HEK293 (cell line): Measurements from ENCODE around the gene LRRC26.
"Not testable (repeated sequence)": the region's sequence is repeated elsewhere in the genome, so short reads cannot be mapped to it uniquely, and the experiment has no call there.

Experiments used
- CTCF ChIA-PET: fragments of 350-600 bp; formaldehyde crosslinking; extraction: SDS; loops from one replicate; lab custom pipeline; 2021; ENCODE audit warnings: antibody characterized with exemption; lab: Yijun Ruan, JAX
- POLR2A ChIA-PET: fragments of 300-600 bp; formaldehyde crosslinking; extraction: SDS; loops from one replicate; lab custom pipeline; 2020; ENCODE audit warnings: antibody characterized with exemption, inconsistent platforms; lab: Yijun Ruan, JAX
- H3K27ac ChIP-seq: fragments of 200-500 bp; sonication (Bioruptor generic); 2 replicates; pipeline ENCODE4 v1.5.1; 2014; ENCODE audit warnings: low read depth, low read length, control low read depth, inconsistent platforms; ENCODE audit errors: extremely low read depth
- H3K36me3 ChIP-seq, 2 experiments: fragments of 200-500 bp in 1 of 2; sonication (Bioruptor generic) in 1 of 2; 1 replicate in 1 of 2; 2 replicates in 1 of 2; pipeline ENCODE4 v1.5.1; 2014 to 2017; ENCODE audit warnings: inconsistent platforms in 2 of 2, low read length in 2 of 2; ENCODE audit not compliant: control insufficient read depth in 2 of 2, insufficient read depth in 1 of 2
- H3K4me1 ChIP-seq: fragments of 200-500 bp; sonication (Bioruptor generic); 2 replicates; pipeline ENCODE4 v1.5.1; 2014; ENCODE audit warnings: mild to moderate bottlenecking, low read length, inconsistent platforms; ENCODE audit not compliant: control insufficient read depth, insufficient read depth
- H3K4me3 ChIP-seq: 2 replicates; pipeline ENCODE4 v1.5.1; 2011; ENCODE audit warnings: low read depth, mild to moderate bottlenecking, control low read depth, low read length, moderate library complexity
- H3K9me3 ChIP-seq: fragments of 200-500 bp; sonication (Bioruptor generic); 2 replicates; pipeline ENCODE4 v1.5.1; 2014; ENCODE audit warnings: low read depth, low read length, inconsistent platforms; ENCODE audit not compliant: control insufficient read depth, insufficient read depth
- ELK4 ChIP-seq: IDR thresholded peaks from 2 replicates; pipeline ENCODE4 v1.6.1; 2011; ENCODE audit warnings: mild to moderate bottlenecking, low read depth, low read length, borderline replicate concordance
- GLIS1 ChIP-seq: fragments of 450-650 bp; formaldehyde crosslinking; IDR thresholded peaks from 2 replicates; pipeline ENCODE4 v1.5.1; 2016; ENCODE audit warnings: missing biosample characterization, missing genetic modification characterization
- GLIS2 ChIP-seq: fragments of 450-650 bp; formaldehyde crosslinking; IDR thresholded peaks from 2 replicates; pipeline ENCODE4 v1.5.1; 2016; ENCODE audit warnings: missing biosample characterization, missing genetic modification characterization
- KLF1 ChIP-seq: fragments of 450-650 bp; formaldehyde crosslinking; IDR thresholded peaks from 2 replicates; pipeline ENCODE4 v1.5.1; 2016; ENCODE audit warnings: missing biosample characterization, missing genetic modification characterization
- PATZ1 ChIP-seq: fragments of 450-650 bp; formaldehyde crosslinking; IDR thresholded peaks from 2 replicates; pipeline ENCODE4 v1.5.1; 2016; ENCODE audit warnings: missing biosample characterization, missing genetic modification characterization
- SP2 ChIP-seq: fragments of 450-650 bp; formaldehyde crosslinking; IDR thresholded peaks from 2 replicates; pipeline ENCODE4 v1.5.1; 2016; ENCODE audit warnings: missing biosample characterization, missing genetic modification characterization
- ZFHX2 ChIP-seq: fragments of 450-650 bp; formaldehyde crosslinking; conservative IDR thresholded peaks from 2 replicates; pipeline ENCODE4 v1.5.1; 2016; ENCODE audit warnings: missing biosample characterization, missing genetic modification characterization
- ZNF121 ChIP-seq: fragments of 450-650 bp; formaldehyde crosslinking; IDR thresholded peaks from 2 replicates; pipeline ENCODE4 v1.5.1; 2016; ENCODE audit warnings: missing biosample characterization, missing genetic modification characterization
- ZNF133 ChIP-seq: fragments of 450-650 bp; formaldehyde crosslinking; IDR thresholded peaks from 2 replicates; pipeline ENCODE4 v1.5.1; 2016; ENCODE audit warnings: missing biosample characterization, missing genetic modification characterization
- ZNF335 ChIP-seq: fragments of 450-650 bp; formaldehyde crosslinking; conservative IDR thresholded peaks from 2 replicates; pipeline ENCODE4 v1.5.1; 2016; ENCODE audit warnings: missing biosample characterization, missing genetic modification characterization
- ZNF488 ChIP-seq: fragments of 450-650 bp; formaldehyde crosslinking; IDR thresholded peaks from 2 replicates; pipeline ENCODE4 v1.5.1; 2016; ENCODE audit warnings: missing biosample characterization, missing genetic modification characterization

The LRRC26 gene

GRCh38 chr9:137136881-137137607 lies 32.8 kb downstream of the LRRC26 start (continued):
- TF ChIP-seq ZNF488 = no peak

GRCh38 chr9:137136261-137136880 lies 33.5 kb downstream of the LRRC26 start:
- ChIA-PET CTCF (interaction anchor here (1.3 kb wide), 1 partner anchor 90 kb away, joined by 4 read pairs; the partner anchor contains the start of gene NPDC1), POLR2A (interaction anchor here (1.2 kb wide), 1 partner anchor 64 kb away, joined by 3 read pairs; the partner anchor contains the start of gene TPRN)
- H3K36me3 ChIP-seq = no peaks in the 10 kb centered on the region
- H3K4me3 ChIP-seq = no peak overlapping the region
- H3K4me1 ChIP-seq = peaks cover 2% of the 10 kb centered on the region; the same call in 1 of the 2 replicates
- H3K9me3 ChIP-seq = no peaks in the 10 kb centered on the region
- no peak for TF ChIP-seq ZNF121 (tag by site-specific recombination)
- TF ChIP-seq SP2 (tag by site-specific recombination) = 0 out of 2 replicates have a peak, but pooled peaks have one; percentile 5
- TF ChIP-seq KLF1 (tag by site-specific recombination) = peak; percentile 75
- TF ChIP-seq, all 188 proteins: peak for 2
- no peak overlapping the region for H3K27ac ChIP-seq

GRCh38 chr9:137135154-137135553 lies 34.7 kb downstream of the LRRC26 start:
- H3K4me3 ChIP-seq, H3K9me3 ChIP-seq, H3K36me3 ChIP-seq, H3K27ac ChIP-seq, H3K4me1 ChIP-seq: not testable (repeated sequence)
- TF ChIP-seq GLIS1 (tag by site-specific recombination) = peak; percentile 25; the same call in 1 of the 2 replicates
- TF ChIP-seq ZNF133 = 0 out of 2 replicates have a peak, but pooled peaks have one; percentile 1
- TF ChIP-seq ZNF335 (tag by site-specific recombination) = peak; percentile 64
- TF ChIP-seq GLIS2 = 0 out of 2 replicates have a peak, but pooled peaks have one; percentile 12
- TF ChIP-seq PATZ1 = peak; percentile 51; the same call in 1 of the 2 replicates
- TF ChIP-seq ZFHX2 (tag by site-specific recombination) = 0 out of 2 replicates have a peak, but pooled peaks have one; percentile 35
- CTCF ChIA-PET = interaction anchor here (0.6 to 1.5 kb wide), 5 partner anchors 12 to 380 kb away, joined by 3 to 8 read pairs (median 3); no protein-coding TSS in a partner anchor
- POLR2A ChIA-PET = interaction anchor here (0.7 to 1.3 kb wide), 3 partner anchors 11 to 235 kb away, joined by 3 to 4 read pairs (median 4); no protein-coding TSS in a partner anchor

- no peak for TF ChIP-seq ELK4
- TF ChIP-seq ZNF121 (tag by site-specific recombination) = peak; percentile 74
- ChIA-PET CTCF (interaction anchor here (0.8 to 1.5 kb wide), 3 partner anchors 11 to 103 kb away, joined by 3 to 8 read pairs (median 6); no protein-coding TSS in a partner anchor), POLR2A (interaction anchor here (1.0 to 2.2 kb wide), 2 partner anchors 16 to 67 kb away, joined by 3 to 12 read pairs; no protein-coding TSS in a partner anchor)
- H3K9me3 ChIP-seq = no peaks in the 10 kb centered on the region
- peaks cover 2% of the 10 kb centered on the region; the same call in 1 of the 2 replicates for H3K4me1 ChIP-seq
- no peaks in the 10 kb centered on the region for H3K36me3 ChIP-seq
- H3K4me3 ChIP-seq = no peak overlapping the region
- H3K27ac ChIP-seq = no peak overlapping the region
These were observed 35.7 kb downstream of the LRRC26 start for GRCh38 chr9:137134191-137134590.
